HEK293 (cell line): ENCODE data around the gene APC2.
A peak's percentile ranks its signal among the peaks of the same experiment; 100 is the strongest.

Experiments used
- FEZF1 ChIP-seq: fragments of 450-650 bp; formaldehyde crosslinking; IDR thresholded peaks from 2 replicates; pipeline ENCODE4 v1.5.1; 2016; ENCODE audit warnings: missing biosample characterization, missing genetic modification characterization
- HOXD13 ChIP-seq: sonication (generic); formaldehyde crosslinking; IDR thresholded peaks from 2 replicates; pipeline ENCODE4 v1.8.0; 2022; ENCODE audit warnings: missing genetic modification reagents, borderline replicate concordance
- KLF1 ChIP-seq: fragments of 450-650 bp; formaldehyde crosslinking; IDR thresholded peaks from 2 replicates; pipeline ENCODE4 v1.5.1; 2016; ENCODE audit warnings: missing biosample characterization, missing genetic modification characterization
- KLF7 ChIP-seq: fragments of 450-650 bp; formaldehyde crosslinking; IDR thresholded peaks from 2 replicates; pipeline ENCODE4 v1.5.1; 2016; ENCODE audit warnings: missing biosample characterization, missing genetic modification characterization, borderline replicate concordance
- PRDM1 ChIP-seq: fragments of 450-650 bp; formaldehyde crosslinking; IDR thresholded peaks from 2 replicates; pipeline ENCODE4; 2016; ENCODE audit warnings: missing biosample characterization, missing genetic modification characterization
- ZBTB21 ChIP-seq: fragments of 450-650 bp; formaldehyde crosslinking; IDR thresholded peaks from 2 replicates; pipeline ENCODE4 v1.5.1; 2017; ENCODE audit warnings: missing biosample characterization, missing genetic modification characterization
- ZBTB8A ChIP-seq: fragments of 450-650 bp; formaldehyde crosslinking; IDR thresholded peaks from 2 replicates; pipeline ENCODE4 v1.5.1; 2016; ENCODE audit warnings: missing biosample characterization, missing genetic modification characterization
- ZNF155 ChIP-seq: fragments of 450-650 bp; formaldehyde crosslinking; IDR thresholded peaks from 2 replicates; pipeline ENCODE4 v1.5.1; 2016; ENCODE audit warnings: missing biosample characterization, missing genetic modification characterization
- ZNF169 ChIP-seq: fragments of 450-650 bp; formaldehyde crosslinking; IDR thresholded peaks from 2 replicates; pipeline ENCODE4 v1.5.1; 2016; ENCODE audit warnings: missing biosample characterization, missing genetic modification characterization
- ZNF473 ChIP-seq: fragments of 450-650 bp; formaldehyde crosslinking; IDR thresholded peaks from 2 replicates; pipeline ENCODE4 v1.5.1; 2017; ENCODE audit warnings: missing biosample characterization, missing genetic modification characterization
- ZNF48 ChIP-seq: fragments of 450-650 bp; formaldehyde crosslinking; IDR thresholded peaks from 2 replicates; pipeline ENCODE4 v1.5.1; 2016; ENCODE audit warnings: missing biosample characterization, missing genetic modification characterization
- ZNF510 ChIP-seq: fragments of 450-650 bp; formaldehyde crosslinking; IDR thresholded peaks from 2 replicates; pipeline ENCODE4 v1.5.1; 2018; ENCODE audit warnings: mild to moderate bottlenecking, missing genetic modification characterization, missing biosample characterization; ENCODE audit not compliant: insufficient replicate concordance
- ZNF521 ChIP-seq: fragments of 450-650 bp; formaldehyde crosslinking; IDR thresholded peaks from 2 replicates; pipeline ENCODE4 v1.5.1; 2017; ENCODE audit warnings: missing biosample characterization, mild to moderate bottlenecking, missing genetic modification characterization
- ZNF560 ChIP-seq: fragments of 450-650 bp; formaldehyde crosslinking; IDR thresholded peaks from 2 replicates; pipeline ENCODE4 v1.5.1; 2017; ENCODE audit warnings: missing biosample characterization, missing genetic modification characterization, borderline replicate concordance
- ZNF623 ChIP-seq: fragments of 450-650 bp; formaldehyde crosslinking; IDR thresholded peaks from 2 replicates; pipeline ENCODE4 v1.5.1; 2016; ENCODE audit warnings: missing biosample characterization, missing genetic modification characterization
- ZNF677 ChIP-seq: fragments of 450-650 bp; IDR thresholded peaks from 2 replicates; pipeline ENCODE4 v1.5.0; 2018; ENCODE audit warnings: missing biosample characterization, mild to moderate bottlenecking, missing genetic modification characterization, moderate library complexity
- ZNF747 ChIP-seq: fragments of 450-650 bp; formaldehyde crosslinking; IDR thresholded peaks from 2 replicates; pipeline ENCODE4 v1.5.1; 2016; ENCODE audit warnings: missing biosample characterization, missing genetic modification characterization
- ZNF830 ChIP-seq: fragments of 450-650 bp; IDR thresholded peaks from 2 replicates; pipeline ENCODE4 v1.5.0; 2018; ENCODE audit warnings: missing biosample characterization, missing genetic modification characterization, low read depth, mild to moderate bottlenecking, moderate library complexity
- ZSCAN16 ChIP-seq: fragments of 450-650 bp; formaldehyde crosslinking; IDR thresholded peaks from 2 replicates; pipeline ENCODE4 v1.5.1; 2016; ENCODE audit warnings: missing biosample characterization, missing genetic modification characterization
- ZXDB ChIP-seq: fragments of 450-650 bp; formaldehyde crosslinking; IDR thresholded peaks from 2 replicates; pipeline ENCODE4 v1.5.1; 2016; ENCODE audit warnings: missing biosample characterization, missing genetic modification characterization
- TF ChIP-seq, protein P1 (sequence below): fragments of 450-650 bp; formaldehyde crosslinking; IDR thresholded peaks from 2 replicates; pipeline ENCODE4 v1.5.1; 2016; ENCODE audit warnings: missing biosample characterization, missing genetic modification characterization
- TF ChIP-seq, protein P2 (sequence below): fragments of 450-650 bp; formaldehyde crosslinking; IDR thresholded peaks from 2 replicates; pipeline ENCODE4 v1.5.1; 2016; ENCODE audit warnings: missing biosample characterization, missing genetic modification characterization
- TF ChIP-seq, protein P3 (sequence below): fragments of 450-650 bp; formaldehyde crosslinking; IDR thresholded peaks from 2 replicates; pipeline ENCODE4 v1.5.1; 2016; ENCODE audit warnings: missing biosample characterization, missing genetic modification characterization
- TF ChIP-seq, protein P4 (sequence below): fragments of 450-650 bp; formaldehyde crosslinking; IDR thresholded peaks from 2 replicates; pipeline ENCODE4 v1.5.1; 2017; ENCODE audit warnings: missing biosample characterization, missing genetic modification characterization
- TF ChIP-seq, protein P5 (sequence below): fragments of 450-650 bp; formaldehyde crosslinking; IDR thresholded peaks from 2 replicates; pipeline ENCODE4 v1.5.1; 2016; ENCODE audit warnings: missing biosample characterization, missing genetic modification characterization, low read depth
- TF ChIP-seq, protein P6 (sequence below): fragments of 450-650 bp; IDR thresholded peaks from 2 replicates; pipeline ENCODE4 v1.5.1; 2018; ENCODE audit warnings: missing biosample characterization, missing genetic modification characterization
- TF ChIP-seq, protein P7 (sequence below): fragments of 450-650 bp; formaldehyde crosslinking; IDR thresholded peaks from 2 replicates; pipeline ENCODE4 v1.5.1; 2016; ENCODE audit warnings: missing biosample characterization, missing genetic modification characterization

The APC2 gene

DNA sequence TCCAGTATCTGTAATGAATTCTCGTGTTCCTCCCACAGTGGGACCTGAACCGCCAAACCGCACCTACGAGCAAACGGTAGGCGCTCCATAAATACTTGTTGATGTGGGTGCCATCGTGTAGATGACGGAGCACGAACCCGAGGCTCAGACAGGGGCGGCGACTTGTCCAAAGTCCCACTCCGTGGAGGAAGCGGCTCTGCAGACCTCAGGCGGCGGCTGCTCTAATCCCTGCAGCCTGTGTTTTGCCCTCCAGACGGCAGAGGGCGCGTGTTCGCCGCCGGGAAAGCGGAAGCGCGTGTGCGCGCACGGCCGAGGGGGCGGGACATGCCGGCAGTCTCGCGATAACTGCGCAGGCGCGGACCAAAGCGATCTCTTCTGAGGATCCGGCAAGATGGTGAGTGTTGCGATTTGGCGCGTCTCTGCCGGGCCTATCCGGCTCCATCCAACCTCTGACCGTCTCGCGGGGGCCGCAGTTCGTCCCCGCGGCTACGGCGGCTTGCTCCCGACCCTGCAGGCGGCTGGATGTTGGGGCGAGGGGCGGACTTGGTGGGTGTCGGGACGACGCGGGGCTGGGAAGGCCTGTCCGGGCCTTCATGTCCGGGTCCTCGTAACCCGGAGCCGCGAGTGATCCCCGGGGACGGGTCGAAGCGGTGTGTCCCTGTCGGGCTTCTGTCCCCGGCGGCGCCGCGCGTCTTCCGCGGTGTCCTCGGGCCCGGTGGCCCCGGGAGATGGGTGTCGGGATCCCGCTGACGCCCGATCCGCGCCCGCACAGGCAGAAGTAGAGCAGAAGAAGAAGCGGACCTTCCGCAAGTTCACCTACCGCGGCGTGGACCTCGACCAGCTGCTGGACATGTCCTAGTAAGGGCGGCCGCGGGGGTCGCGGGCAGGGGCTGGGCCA lies 11.6 kb upstream of the APC2 start, which contains the start of gene RPS15 (continued):
- TF ChIP-seq, protein P1, sequence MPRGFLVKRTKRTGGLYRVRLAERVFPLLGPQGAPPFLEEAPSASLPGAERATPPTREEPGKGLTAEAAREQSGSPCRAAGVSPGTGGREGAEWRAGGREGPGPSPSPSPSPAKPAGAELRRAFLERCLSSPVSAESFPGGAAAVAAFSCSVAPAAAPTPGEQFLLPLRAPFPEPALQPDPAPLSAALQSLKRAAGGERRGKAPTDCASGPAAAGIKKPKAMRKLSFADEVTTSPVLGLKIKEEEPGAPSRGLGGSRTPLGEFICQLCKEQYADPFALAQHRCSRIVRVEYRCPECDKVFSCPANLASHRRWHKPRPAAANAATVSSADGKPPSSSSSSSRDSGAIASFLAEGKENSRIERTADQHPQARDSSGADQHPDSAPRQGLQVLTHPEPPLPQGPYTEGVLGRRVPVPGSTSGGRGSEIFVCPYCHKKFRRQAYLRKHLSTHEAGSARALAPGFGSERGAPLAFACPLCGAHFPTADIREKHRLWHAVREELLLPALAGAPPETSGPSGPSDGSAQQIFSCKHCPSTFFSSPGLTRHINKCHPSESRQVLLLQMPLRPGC (tag by site-specific recombination) = peak; percentile 88
- no peak for TF ChIP-seq PRDM1 (tag by site-specific recombination)
- TF ChIP-seq, protein P2, sequence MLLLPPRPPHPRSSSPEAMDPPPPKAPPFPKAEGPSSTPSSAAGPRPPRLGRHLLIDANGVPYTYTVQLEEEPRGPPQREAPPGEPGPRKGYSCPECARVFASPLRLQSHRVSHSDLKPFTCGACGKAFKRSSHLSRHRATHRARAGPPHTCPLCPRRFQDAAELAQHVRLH (tag by site-specific recombination) = peak; percentile 88
- TF ChIP-seq ZNF560 (tag by site-specific recombination) = no peak
- no peak; the same call in 1 of the 2 replicates for TF ChIP-seq ZBTB21 (tag by site-specific recombination)
- peak; percentile 37 for TF ChIP-seq ZNF623 (tag by site-specific recombination)
- TF ChIP-seq ZBTB8A (tag by site-specific recombination) = peak; percentile 76
- TF ChIP-seq ZNF830 (tag by site-specific recombination) = no peak
- peak; percentile 96 for TF ChIP-seq ZXDB (tag by site-specific recombination)
- no peak for TF ChIP-seq ZNF677 (tag by site-specific recombination)
- TF ChIP-seq, protein P3, sequence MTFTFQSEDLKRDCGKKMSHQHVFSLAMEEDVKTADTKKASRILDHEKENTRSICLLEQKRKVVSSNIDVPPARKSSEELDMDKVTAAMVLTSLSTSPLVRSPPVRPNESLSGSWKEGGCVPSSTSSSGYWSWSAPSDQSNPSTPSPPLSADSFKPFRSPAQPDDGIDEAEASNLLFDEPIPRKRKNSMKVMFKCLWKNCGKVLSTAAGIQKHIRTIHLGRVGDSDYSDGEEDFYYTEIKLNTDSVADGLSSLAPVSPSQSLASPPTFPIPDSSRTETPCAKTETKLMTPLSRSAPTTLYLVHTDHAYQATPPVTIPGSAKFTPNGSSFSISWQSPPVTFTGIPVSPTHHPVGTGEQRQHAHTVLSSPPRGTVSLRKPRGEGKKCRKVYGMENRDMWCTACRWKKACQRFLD (tag by site-specific recombination) = no peak
- 0 out of 2 replicates have a peak, but pooled peaks have one; percentile 47 for TF ChIP-seq ZSCAN16 (tag by site-specific recombination)
- TF ChIP-seq, protein P4, sequence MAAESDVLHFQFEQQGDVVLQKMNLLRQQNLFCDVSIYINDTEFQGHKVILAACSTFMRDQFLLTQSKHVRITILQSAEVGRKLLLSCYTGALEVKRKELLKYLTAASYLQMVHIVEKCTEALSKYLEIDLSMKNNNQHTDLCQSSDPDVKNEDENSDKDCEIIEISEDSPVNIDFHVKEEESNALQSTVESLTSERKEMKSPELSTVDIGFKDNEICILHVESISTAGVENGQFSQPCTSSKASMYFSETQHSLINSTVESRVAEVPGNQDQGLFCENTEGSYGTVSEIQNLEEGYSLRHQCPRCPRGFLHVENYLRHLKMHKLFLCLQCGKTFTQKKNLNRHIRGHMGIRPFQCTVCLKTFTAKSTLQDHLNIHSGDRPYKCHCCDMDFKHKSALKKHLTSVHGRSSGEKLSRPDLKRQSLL (tag by site-specific recombination) = peak; percentile 25; the same call in 1 of the 2 replicates
- TF ChIP-seq ZNF510 = no peak
- no peak; the same call in 1 of the 2 replicates for TF ChIP-seq ZNF169 (tag by site-specific recombination)
- TF ChIP-seq ZNF473 (tag by site-specific recombination) = no peak
- TF ChIP-seq, protein P5, sequence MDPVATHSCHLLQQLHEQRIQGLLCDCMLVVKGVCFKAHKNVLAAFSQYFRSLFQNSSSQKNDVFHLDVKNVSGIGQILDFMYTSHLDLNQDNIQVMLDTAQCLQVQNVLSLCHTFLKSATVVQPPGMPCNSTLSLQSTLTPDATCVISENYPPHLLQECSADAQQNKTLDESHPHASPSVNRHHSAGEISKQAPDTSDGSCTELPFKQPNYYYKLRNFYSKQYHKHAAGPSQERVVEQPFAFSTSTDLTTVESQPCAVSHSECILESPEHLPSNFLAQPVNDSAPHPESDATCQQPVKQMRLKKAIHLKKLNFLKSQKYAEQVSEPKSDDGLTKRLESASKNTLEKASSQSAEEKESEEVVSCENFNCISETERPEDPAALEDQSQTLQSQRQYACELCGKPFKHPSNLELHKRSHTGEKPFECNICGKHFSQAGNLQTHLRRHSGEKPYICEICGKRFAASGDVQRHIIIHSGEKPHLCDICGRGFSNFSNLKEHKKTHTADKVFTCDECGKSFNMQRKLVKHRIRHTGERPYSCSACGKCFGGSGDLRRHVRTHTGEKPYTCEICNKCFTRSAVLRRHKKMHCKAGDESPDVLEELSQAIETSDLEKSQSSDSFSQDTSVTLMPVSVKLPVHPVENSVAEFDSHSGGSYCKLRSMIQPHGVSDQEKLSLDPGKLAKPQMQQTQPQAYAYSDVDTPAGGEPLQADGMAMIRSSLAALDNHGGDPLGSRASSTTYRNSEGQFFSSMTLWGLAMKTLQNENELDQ = no peak
- TF ChIP-seq HOXD13 (CRISPR knock-in tag) = no peak
- TF ChIP-seq ZNF747 (tag by site-specific recombination) = no peak
- no peak for TF ChIP-seq FEZF1
- no peak for TF ChIP-seq ZNF155 (tag by site-specific recombination)
- peak; percentile 62; the same call in 1 of the 2 replicates for TF ChIP-seq KLF1 (tag by site-specific recombination)
- no peak; the same call in 1 of the 2 replicates for TF ChIP-seq KLF7 (tag by site-specific recombination)
- TF ChIP-seq, protein P6, sequence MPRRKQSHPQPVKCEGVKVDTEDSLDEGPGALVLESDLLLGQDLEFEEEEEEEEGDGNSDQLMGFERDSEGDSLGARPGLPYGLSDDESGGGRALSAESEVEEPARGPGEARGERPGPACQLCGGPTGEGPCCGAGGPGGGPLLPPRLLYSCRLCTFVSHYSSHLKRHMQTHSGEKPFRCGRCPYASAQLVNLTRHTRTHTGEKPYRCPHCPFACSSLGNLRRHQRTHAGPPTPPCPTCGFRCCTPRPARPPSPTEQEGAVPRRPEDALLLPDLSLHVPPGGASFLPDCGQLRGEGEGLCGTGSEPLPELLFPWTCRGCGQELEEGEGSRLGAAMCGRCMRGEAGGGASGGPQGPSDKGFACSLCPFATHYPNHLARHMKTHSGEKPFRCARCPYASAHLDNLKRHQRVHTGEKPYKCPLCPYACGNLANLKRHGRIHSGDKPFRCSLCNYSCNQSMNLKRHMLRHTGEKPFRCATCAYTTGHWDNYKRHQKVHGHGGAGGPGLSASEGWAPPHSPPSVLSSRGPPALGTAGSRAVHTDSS (tag by site-specific recombination) = peak; percentile 25; the same call in 1 of the 2 replicates
- no peak for TF ChIP-seq ZNF521 (tag by site-specific recombination)
- TF ChIP-seq ZNF48 (tag by site-specific recombination) = no peak
- TF ChIP-seq, protein P7, sequence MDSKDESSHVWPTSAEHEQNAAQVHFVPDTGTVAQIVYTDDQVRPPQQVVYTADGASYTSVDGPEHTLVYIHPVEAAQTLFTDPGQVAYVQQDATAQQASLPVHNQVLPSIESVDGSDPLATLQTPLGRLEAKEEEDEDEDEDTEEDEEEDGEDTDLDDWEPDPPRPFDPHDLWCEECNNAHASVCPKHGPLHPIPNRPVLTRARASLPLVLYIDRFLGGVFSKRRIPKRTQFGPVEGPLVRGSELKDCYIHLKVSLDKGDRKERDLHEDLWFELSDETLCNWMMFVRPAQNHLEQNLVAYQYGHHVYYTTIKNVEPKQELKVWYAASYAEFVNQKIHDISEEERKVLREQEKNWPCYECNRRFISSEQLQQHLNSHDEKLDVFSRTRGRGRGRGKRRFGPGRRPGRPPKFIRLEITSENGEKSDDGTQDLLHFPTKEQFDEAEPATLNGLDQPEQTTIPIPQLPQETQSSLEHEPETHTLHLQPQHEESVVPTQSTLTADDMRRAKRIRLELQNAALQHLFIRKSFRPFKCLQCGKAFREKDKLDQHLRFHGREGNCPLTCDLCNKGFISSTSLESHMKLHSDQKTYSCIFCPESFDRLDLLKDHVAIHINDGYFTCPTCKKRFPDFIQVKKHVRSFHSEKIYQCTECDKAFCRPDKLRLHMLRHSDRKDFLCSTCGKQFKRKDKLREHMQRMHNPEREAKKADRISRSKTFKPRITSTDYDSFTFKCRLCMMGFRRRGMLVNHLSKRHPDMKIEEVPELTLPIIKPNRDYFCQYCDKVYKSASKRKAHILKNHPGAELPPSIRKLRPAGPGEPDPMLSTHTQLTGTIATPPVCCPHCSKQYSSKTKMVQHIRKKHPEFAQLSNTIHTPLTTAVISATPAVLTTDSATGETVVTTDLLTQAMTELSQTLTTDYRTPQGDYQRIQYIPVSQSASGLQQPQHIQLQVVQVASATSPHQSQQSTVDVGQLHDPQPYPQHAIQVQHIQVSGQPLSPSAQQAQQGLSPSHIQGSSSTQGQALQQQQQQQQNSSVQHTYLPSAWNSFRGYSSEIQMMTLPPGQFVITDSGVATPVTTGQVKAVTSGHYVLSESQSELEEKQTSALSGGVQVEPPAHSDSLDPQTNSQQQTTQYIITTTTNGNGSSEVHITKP (tag by site-specific recombination) = peak; percentile 66
